Neural crest cell (in vitro differentiated cells): ENCODE measurements around the gene TSPO2. TPM values are rescaled to one million over a fixed set of nuclear protein-coding genes. Genes with fewer than 3 reads are reported as not detected.

Experiments used
- DNase-seq: peaks from one replicate; pipeline ENCODE4 v3.0.0; 2021; ENCODE audit warnings: low read depth, mixed read lengths, low spot score
- H3K27ac Mint-ChIP-seq: one replicate; pipeline ENCODE4 v1.8.0; 2021; ENCODE audit warnings: mild to moderate bottlenecking, mixed read lengths; ENCODE audit not compliant: unreplicated experiment
- H3K27me3 Mint-ChIP-seq: 2 replicates; pipeline ENCODE4 v1.8.0; 2021; ENCODE audit warnings: low read depth, mild to moderate bottlenecking, mixed read lengths
- H3K36me3 Mint-ChIP-seq: 2 replicates; pipeline ENCODE4 v1.8.0; 2021; ENCODE audit warnings: low read depth, mild to moderate bottlenecking, mixed read lengths
- H3K4me1 Mint-ChIP-seq: 2 replicates; pipeline ENCODE4 v1.8.0; 2021; ENCODE audit warnings: mixed read lengths
- H3K4me3 Mint-ChIP-seq: one replicate; pipeline ENCODE4 v1.8.0; 2021; ENCODE audit warnings: mild to moderate bottlenecking, mixed read lengths
- H3K9me3 Mint-ChIP-seq: 2 replicates; pipeline ENCODE4 v1.8.0; 2021; ENCODE audit warnings: mixed read lengths
- total RNA-seq: library from RNA; stranded (reverse); gene quantifications from 2 replicates; pipeline ENCODE4 v1.2.1, GENCODE V29; 2021
- TF ChIP-seq, protein P1 (sequence below): fragments of 200-600 bp; sonication (generic); conservative IDR thresholded peaks from 2 replicates; pipeline ENCODE4 v1.5.0; 2021; ENCODE audit warnings: antibody characterized with exemption, mild to moderate bottlenecking

The TSPO2 gene
- total RNA-seq, 1 donor from 2014 or later: not detected

DNA sequence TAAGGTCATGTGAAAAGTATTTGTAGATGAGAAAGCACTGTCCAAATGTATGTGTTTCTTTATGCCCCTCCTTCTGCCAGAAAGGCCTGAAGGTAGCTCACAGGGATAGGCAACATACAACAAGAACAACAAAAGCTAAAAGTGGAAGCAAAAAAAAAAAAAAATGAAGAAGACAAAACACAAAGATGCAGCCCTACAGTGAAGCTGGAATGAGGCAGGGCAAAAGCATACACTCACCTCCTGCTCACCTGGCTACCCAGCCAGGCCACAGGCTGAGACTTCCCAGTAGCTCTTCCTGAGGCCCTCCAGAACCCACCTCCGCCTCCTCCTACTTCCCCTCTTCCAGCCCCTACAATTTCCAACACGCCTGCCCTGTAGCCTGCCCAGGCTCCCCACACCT is 5.7 kb upstream of the TSPO2 start:
- Mint-ChIP-seq H3K36me3 (no peaks in the 10 kb centered on the region), H3K27me3 (no peaks in the 10 kb centered on the region), H3K27ac (no peak overlapping the region), H3K4me1 (no peaks in the 10 kb centered on the region), H3K4me3 (no peak overlapping the region), H3K9me3 (no peaks in the 10 kb centered on the region)
- TF ChIP-seq, protein P1, sequence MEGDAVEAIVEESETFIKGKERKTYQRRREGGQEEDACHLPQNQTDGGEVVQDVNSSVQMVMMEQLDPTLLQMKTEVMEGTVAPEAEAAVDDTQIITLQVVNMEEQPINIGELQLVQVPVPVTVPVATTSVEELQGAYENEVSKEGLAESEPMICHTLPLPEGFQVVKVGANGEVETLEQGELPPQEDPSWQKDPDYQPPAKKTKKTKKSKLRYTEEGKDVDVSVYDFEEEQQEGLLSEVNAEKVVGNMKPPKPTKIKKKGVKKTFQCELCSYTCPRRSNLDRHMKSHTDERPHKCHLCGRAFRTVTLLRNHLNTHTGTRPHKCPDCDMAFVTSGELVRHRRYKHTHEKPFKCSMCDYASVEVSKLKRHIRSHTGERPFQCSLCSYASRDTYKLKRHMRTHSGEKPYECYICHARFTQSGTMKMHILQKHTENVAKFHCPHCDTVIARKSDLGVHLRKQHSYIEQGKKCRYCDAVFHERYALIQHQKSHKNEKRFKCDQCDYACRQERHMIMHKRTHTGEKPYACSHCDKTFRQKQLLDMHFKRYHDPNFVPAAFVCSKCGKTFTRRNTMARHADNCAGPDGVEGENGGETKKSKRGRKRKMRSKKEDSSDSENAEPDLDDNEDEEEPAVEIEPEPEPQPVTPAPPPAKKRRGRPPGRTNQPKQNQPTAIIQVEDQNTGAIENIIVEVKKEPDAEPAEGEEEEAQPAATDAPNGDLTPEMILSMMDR: no peak
- DNase-seq: no peak

DNA sequence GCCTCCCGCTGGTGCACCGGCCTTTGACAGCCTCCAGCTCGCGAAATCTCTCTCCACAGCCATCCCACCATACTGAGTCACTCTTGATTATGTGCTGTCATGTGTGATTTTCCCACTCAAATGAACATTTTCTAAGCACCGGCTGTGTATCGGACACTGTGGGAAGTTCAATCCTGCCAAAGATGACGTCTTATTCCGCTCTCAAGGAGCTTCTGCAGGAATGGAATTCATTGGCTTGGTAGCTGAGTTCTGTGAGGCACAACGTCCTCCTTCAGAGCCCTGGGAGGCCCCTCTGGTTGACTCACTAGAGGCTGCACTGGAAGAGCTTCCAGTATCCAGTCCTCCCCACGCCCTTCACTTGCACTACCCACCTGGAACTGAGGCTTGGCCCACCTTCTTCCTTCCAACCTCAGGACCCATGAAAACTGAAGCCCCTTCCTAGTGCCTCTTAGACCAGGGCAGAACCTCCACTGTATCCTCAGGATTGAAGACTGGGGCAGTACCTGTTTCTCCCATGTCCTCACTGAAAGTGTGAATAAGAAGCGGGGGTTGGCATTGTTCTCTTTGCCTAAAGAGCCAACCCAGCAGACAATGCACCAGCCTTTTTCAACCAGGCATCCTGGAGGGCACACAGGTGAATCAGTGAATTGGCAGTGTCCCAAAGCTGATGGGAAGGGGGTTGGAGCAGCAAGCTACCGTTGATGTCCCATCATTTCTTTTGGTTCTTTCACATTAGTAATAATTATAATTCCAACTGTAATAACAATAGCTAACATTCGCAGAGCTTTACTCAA is 5.0 kb upstream of the TSPO2 start:
- TF ChIP-seq, protein P1: no peak
- no peaks in the 10 kb centered on the region for H3K36me3 Mint-ChIP-seq
- H3K4me3 Mint-ChIP-seq: no peak overlapping the region
- DNase-seq: no peak
- H3K27ac Mint-ChIP-seq: no peak overlapping the region
- H3K4me1 Mint-ChIP-seq: no peaks in the 10 kb centered on the region
- no peaks in the 10 kb centered on the region for H3K9me3 Mint-ChIP-seq
- no peaks in the 10 kb centered on the region for H3K27me3 Mint-ChIP-seq

- DNase-seq: no peak
- H3K27me3 Mint-ChIP-seq: no peaks in the 10 kb centered on the region
- no peaks in the 10 kb centered on the region for H3K36me3 Mint-ChIP-seq
- H3K9me3 Mint-ChIP-seq: no peaks in the 10 kb centered on the region
- H3K4me3 Mint-ChIP-seq: no peak overlapping the region
- H3K27ac Mint-ChIP-seq: no peak overlapping the region
- H3K4me1 Mint-ChIP-seq: no peaks in the 10 kb centered on the region
- TF ChIP-seq, protein P1: no peak
Measured at GRCh38 chr6:41038205-41038604, 4.1 kb upstream of the TSPO2 start.

DNA sequence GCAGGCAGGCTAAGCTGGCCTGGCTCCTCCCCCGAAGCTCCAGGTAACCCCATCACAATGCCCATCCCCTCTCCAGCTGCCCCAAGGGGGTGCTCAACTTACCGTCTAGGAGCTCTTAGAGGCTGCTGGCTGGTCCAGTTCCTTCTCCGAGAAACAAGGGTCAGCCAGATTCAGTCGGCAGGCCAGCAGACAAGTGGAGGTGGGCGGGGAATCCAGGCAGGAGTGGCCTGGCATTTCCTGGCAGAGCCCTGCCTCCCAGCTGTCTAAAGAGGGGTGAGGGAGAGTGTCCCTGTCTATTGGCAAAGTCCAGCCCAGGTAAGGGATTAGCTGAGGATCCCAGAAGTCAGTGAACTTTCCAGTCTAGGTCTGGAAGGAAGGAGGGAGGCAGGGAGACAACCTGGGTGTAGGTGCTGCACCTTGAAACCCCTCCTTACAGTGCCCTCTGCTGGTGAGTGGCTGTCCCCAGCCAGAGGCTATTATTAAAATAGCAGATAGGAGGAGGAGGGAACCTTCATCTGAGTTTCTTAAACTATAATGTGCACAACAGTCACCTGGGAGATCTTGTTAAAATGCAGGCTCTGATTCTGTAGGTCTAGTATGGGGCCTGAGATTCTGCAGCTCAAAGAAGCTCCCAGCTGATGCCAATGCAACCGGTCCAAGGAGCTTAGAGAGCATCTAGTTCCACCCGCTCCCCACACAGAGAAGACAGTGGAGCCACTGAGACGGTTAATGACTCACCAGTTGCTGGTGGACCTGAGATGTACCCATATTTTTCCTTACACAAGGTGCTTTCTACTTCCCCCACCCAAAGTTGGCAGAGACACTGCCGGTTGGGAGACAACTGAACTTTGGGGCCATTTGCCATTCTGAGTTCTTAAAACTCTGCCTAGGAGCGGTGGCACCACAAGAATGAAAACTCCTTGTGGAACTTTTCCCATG is 2.9 kb upstream of the TSPO2 start, which contains the start of gene UNC5CL:
Gene UNC5CL, minus strand, starts transcription at position 162 of the 939 bp plus-strand sequence. CDS start 4,147 bp downstream, outside the sequence.
- no peak within 1 kb of the TSS for H3K27ac Mint-ChIP-seq
- DNase-seq: peak; percentile 33
- no peaks in the 10 kb centered on the region for H3K9me3 Mint-ChIP-seq
- no peaks in the 10 kb centered on the region for H3K36me3 Mint-ChIP-seq
- TF ChIP-seq, protein P1: peak; percentile 69
- no peaks in the 10 kb centered on the region for H3K4me1 Mint-ChIP-seq
- H3K4me3 Mint-ChIP-seq: no peak within 1 kb of the TSS
- H3K27me3 Mint-ChIP-seq: no peaks in the 10 kb centered on the region

DNA sequence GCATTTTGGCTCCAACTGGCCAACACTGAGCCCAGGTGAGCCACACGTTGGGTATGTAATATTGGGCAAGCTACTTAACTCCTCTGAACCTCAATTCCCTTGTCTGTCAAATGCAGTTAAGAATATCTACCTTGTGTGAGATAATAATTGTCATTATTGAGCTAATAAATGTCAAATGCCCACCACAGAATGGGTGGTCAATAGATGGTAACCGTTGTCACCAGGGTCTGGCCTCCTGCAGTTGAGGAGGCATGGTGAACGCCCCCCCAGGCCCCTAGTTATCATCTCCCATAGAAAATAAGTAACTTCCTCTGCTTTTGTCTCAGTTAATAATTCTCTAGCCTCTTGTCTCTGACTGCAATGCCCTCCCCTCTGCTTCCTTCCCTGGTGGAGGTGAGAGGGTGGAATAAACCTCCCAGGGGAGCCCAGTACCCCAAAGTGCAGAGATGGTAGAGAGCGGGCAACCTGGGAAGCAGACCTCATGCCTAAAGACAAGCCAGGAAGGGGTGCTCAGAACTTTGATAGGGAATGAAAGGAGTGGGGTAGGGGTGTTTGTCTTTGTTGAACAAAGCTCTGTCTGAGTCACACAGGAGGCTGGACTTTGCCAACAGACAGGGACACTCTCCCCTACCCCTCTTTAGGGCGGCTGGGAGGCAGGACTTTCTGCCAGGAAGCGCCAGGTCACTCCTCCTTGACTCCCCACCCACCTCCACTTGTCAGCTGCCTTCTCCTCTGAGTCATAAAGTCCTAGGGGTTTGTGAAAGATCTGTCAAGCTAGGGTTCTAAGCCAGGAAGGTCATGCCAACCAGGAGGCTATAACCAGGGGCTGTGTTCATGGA is 1.9 kb upstream of the TSPO2 start:
- Mint-ChIP-seq H3K4me3 (no peak overlapping the region), H3K27me3 (no peaks in the 10 kb centered on the region), H3K4me1 (no peaks in the 10 kb centered on the region), H3K9me3 (no peaks in the 10 kb centered on the region), H3K36me3 (no peaks in the 10 kb centered on the region), H3K27ac (no peak overlapping the region)
- TF ChIP-seq, protein P1: no peak
- no peak for DNase-seq
